Stimulated activated CD4-positive, alpha-beta T cell treated with anti-CD3 and anti-CD28 coated beads, Interleukin-12 subunit alpha, Interleukin-12 subunit beta, amount 100 ng/mL, for 24 hours (primary cell): ENCODE data around the gene CROCC2.

ENCODE experiments used
- DNase-seq, 2 experiments: peaks; one replicate each; pipeline ENCODE4 v3.0.0-alpha.2; 2020; ENCODE audit warnings: low read depth in 2 of 2

Gene CROCC2

GRCh38 chr2:240875228-240876034, 30.7 kb upstream of the CROCC2 start:
- DNase-seq, result no peak

- no peak for DNase-seq
Measured at GRCh38 chr2:240876035-240876474, 30.1 kb upstream of the CROCC2 start.

GRCh38 chr2:240876475-240877251, 29.5 kb upstream of the CROCC2 start:
- no peak for DNase-seq

- no peak for DNase-seq
Measured at GRCh38 chr2:240877460-240878340, 28.4 kb upstream of the CROCC2 start.

- DNase-seq, result no peak
Measured at GRCh38 chr2:240878341-240878936, 27.7 kb upstream of the CROCC2 start.

- no peak for DNase-seq
Measured at GRCh38 chr2:240879105-240879504, 27.0 kb upstream of the CROCC2 start.

GRCh38 chr2:240881913-240882312, 24.2 kb upstream of the CROCC2 start:
- no peak for DNase-seq

- DNase-seq, result no peak
Measured at GRCh38 chr2:240884221-240884620, 21.9 kb upstream of the CROCC2 start.

GRCh38 chr2:240884745-240885144, 21.4 kb upstream of the CROCC2 start:
- DNase-seq, result no peak

GRCh38 chr2:240885566-240885965, 20.6 kb upstream of the CROCC2 start:
- DNase-seq, result no peak

- no peak for DNase-seq
Measured at GRCh38 chr2:240886023-240886565, 20.0 kb upstream of the CROCC2 start.

GRCh38 chr2:240886678-240887609, 19.2 kb upstream of the CROCC2 start:
- no peak for DNase-seq

- no peak for DNase-seq
Measured at GRCh38 chr2:240887631-240888030, 18.5 kb upstream of the CROCC2 start.

GRCh38 chr2:240888130-240888889, 17.8 kb upstream of the CROCC2 start:
- DNase-seq, result no peak

GRCh38 chr2:240888890-240889573, 17.1 kb upstream of the CROCC2 start:
- no peak for DNase-seq

- DNase-seq, result no peak
Measured at GRCh38 chr2:240889601-240890560, 16.3 kb upstream of the CROCC2 start.

GRCh38 chr2:240890691-240891090, 15.4 kb upstream of the CROCC2 start:
- DNase-seq, result no peak
